Lower leg skin (tissue), 4 donors: ENCODE measurements around the gene EN1. TPM values are rescaled to one million over a fixed set of nuclear protein-coding genes. Genes with fewer than 3 reads are reported as not detected.

Experiments
- DNase-seq, 2 donors: peaks; one replicate each; pipeline ENCODE4 v3.0.0-alpha.2; 2019; ENCODE audit warnings: low spot score in 2 of 2
- H3K4me3 ChIP-seq: fragments of 200-600 bp; sonication (generic); 2 replicates; pipeline ENCODE4 v1.5.1; 2017; ENCODE audit warnings: mild to moderate bottlenecking, low read depth; ENCODE audit not compliant: poor library complexity, severe bottlenecking
- POLR2A ChIP-seq, 2 donors: fragments of 450-650 bp; IDR thresholded peaks; one replicate each; pipeline ENCODE4 v1.6.1; 2016 to 2017; ENCODE audit warnings: antibody characterized with exemption in 2 of 2, mild to moderate bottlenecking in 1 of 2, moderate library complexity in 1 of 2
- WGBS, 2 donors: methylation state at CpG; one replicate each; pipeline ENCODE4 v1.1.5; 2018; 5-methylcytosine and 5-hydroxymethylcytosine counted together
- intact Hi-C: fragments of 100-400 bp; cut with DNase I; formaldehyde crosslinking; loops from one replicate; pipeline ENCODE4 v1.15.0; 2023; ENCODE audit warnings: low total_unique reads
- total RNA-seq, 4 donors: library from RNA; depleted of rRNA; stranded (reverse); fragments of >200 nt; gene quantifications; one replicate each; pipeline ENCODE4 v1.1.0, GENCODE V29; 2016
- TF ChIP-seq, protein P1 (sequence below), 3 donors: fragments of 450-650 bp; IDR thresholded peaks; one replicate each; pipeline ENCODE4 v1.5.1; 2016; ENCODE audit warnings: antibody characterized with exemption in 3 of 3, mild to moderate bottlenecking in 3 of 3, moderate library complexity in 2 of 3

EN1 gene
- total RNA-seq, 4 donors from 2014 or later, result 10.2 to 23.2 (median 17.7) TPM

DNA sequence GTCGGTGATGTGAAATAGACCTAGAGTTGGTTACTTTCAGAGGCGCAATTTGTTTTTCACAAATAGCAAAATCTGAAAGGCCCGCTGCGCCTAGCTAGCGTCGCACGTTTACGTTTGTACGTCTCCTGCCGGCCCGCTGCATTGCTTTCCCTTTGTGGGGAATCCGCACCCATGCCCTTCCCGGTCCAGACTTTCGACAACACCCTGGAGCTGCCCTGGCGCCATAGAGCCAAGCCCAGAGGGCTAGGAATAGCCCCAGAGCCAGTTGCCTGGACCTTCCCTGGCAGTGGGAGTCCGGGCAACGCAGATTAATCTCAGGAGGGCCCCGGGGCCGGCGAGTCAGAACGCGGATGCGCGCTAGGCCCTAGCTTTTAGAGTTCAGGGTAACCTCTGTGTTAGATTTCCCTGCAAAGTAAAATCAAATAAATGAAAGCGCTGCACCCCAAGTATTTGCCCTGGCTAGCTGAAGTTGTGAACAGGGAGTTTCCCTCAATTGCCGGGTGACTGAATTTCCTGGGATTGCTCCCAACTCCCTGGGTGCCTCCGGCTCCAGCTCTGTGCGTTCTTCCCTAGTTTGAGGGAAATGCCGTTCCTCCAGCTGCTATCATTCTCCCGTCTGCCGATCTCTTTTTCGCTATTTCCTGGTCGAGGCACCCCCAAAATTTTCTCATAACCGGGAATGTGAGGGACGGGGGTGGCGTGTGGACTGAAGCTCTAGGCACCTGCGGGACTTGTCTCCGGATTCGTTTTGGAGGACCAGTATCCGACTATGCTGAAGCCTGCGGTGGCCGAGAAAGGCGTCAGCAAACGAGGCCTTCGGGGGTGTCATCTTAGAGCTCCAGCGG lies 1.2 kb upstream of the EN1 start:
- peak in 1 of 2 donors; percentile 89 for DNase-seq
- WGBS, 2 donors, result 16 to 29% methylated on average over 46 of the region's 46 CpGs
- intact Hi-C loops, result no loop called here
- TF ChIP-seq POLR2A (IDR thresholded peaks at IDR 0.05), result no peak
- no peak overlapping the region for H3K4me3 ChIP-seq

DNA sequence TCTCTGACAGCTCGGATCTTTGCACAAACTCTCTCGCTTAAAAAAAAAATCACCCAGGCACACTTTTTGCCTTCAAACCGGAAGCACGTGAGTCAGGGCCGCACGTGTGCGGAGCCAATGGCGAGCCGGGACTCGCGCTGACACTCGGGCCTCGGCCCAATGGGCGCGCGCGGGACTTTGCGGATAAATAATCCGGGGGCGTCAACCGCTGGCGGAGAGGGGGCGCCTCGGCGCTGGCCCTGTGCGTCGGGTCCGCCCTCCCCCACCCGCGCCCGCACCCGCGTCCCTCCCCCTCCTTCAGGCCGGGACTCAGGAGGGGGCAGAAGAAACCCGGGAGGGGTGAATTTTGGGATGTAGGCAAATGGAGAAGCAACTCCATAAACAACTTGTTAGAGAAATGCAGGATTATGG lies 319 bp upstream of the EN1 start:
- H3K4me3 ChIP-seq, result no peak overlapping the region
- peak; percentile 82 to 96 for DNase-seq
- no peak for TF ChIP-seq POLR2A (IDR thresholded peaks at IDR 0.05)
- TF ChIP-seq, protein P1, sequence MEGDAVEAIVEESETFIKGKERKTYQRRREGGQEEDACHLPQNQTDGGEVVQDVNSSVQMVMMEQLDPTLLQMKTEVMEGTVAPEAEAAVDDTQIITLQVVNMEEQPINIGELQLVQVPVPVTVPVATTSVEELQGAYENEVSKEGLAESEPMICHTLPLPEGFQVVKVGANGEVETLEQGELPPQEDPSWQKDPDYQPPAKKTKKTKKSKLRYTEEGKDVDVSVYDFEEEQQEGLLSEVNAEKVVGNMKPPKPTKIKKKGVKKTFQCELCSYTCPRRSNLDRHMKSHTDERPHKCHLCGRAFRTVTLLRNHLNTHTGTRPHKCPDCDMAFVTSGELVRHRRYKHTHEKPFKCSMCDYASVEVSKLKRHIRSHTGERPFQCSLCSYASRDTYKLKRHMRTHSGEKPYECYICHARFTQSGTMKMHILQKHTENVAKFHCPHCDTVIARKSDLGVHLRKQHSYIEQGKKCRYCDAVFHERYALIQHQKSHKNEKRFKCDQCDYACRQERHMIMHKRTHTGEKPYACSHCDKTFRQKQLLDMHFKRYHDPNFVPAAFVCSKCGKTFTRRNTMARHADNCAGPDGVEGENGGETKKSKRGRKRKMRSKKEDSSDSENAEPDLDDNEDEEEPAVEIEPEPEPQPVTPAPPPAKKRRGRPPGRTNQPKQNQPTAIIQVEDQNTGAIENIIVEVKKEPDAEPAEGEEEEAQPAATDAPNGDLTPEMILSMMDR (IDR thresholded peaks at IDR 0.05), result no peak
- 0 to 1% methylated on average over 26 to 35 of the region's 35 CpGs for WGBS, 2 donors
- intact Hi-C loops, result no loop called here

DNA sequence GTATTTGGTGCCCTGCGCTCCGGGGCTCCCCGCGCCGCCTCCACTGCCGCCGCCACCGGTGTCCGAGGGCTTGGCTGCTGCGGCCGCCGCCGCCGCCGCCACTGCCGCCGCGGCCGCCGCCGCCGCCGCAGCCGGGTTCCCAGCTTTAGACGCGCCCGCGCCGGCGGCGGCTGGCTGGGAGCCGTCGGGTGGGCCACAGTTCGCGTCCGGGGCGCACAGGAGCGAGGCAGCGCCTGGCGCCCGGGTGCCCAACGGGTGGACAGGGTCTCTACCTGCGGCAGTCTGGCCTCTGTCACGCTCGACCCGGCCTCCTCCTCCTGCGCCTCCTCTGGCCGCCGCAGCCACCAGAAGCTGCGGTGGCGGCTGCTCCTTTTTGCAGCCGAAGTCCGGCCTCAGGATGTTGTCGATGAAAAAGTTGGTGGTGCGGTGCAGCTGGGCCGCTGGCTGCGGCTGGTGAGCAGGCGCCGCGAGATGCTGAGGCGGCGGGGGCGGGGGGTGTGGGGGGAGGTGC lies 951 bp downstream of the EN1 start:
- WGBS, 2 donors, result 1% methylated on average over 16 of the region's 63 CpGs; no CpG with 5 or more reads in 1 of the 2 donors
- peak in 1 of 2 donors; percentile 80 for DNase-seq
- TF ChIP-seq, protein P1 (IDR thresholded peaks at IDR 0.05), result no peak
- TF ChIP-seq POLR2A (IDR thresholded peaks at IDR 0.05), result no peak
- H3K4me3 ChIP-seq, result peak overlapping the region; percentile 43
- intact Hi-C loops, result no loop called here

DNA sequence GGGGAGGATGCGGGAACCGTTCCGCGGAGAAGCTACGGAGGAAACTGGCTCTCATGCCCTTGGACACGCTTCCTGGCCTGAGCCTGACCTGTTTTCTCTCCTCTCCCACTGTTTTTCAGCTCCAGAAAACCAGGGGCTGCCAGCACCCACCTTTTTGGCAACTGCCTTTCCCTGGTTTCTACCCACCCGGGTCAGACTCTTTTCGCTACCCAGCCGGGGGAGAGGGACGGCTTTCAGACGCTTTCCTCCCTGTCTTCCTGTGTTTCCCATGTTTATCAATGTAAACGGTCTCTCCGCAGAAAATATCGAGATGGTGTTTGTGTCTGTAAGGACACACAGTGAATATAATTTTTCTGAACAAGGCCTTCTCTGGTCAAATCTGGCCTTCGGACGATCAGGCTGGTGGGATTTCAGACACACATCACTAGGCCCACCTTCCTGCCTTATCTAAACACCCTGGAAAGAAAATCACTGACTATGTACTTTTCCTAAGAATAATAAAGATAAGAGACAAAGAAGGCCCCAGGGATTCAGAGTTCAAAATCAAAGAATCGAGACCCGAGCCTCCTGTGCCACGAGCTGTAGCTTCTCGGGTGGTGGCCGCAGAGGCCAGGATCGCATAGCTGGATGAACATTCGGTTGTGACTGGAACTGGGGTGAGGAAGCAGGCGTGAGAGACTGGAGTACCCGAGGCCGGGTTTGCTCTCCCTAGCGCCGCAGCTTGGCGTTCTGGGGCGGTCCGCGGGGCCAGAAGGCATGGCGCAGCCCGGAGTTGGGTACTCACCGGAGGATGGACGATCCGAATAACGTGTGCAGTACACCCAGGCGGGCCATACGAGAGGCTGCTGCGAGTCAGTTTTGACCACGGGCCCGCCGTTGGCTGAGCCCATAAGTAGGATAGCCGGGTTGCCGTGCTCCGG lies 1.7 kb downstream of the EN1 start:
- peak overlapping the region; percentile 28 for H3K4me3 ChIP-seq
- intact Hi-C loops, result no loop called here
- peak in 1 of 2 donors; percentile 89 for DNase-seq
- no peak for TF ChIP-seq POLR2A (IDR thresholded peaks at IDR 0.05)
- TF ChIP-seq, protein P1 (IDR thresholded peaks at IDR 0.05), result no peak
- 10 to 12% methylated on average over 39 to 47 of the region's 47 CpGs for WGBS, 2 donors

GRCh38 chr2:118845005-118845521 lies 2.4 kb downstream of the EN1 start:
- DNase-seq, result peak in 1 of 2 donors; percentile 89
- peak overlapping the region; percentile 28 for H3K4me3 ChIP-seq
- intact Hi-C loops, result no loop called here

More at GRCh38 chr2:118845005-118845521, 2.4 kb downstream of the EN1 start:
- 39 to 44% methylated on average over 25 to 40 of the region's 43 CpGs for WGBS, 2 donors
- TF ChIP-seq, protein P1 (IDR thresholded peaks at IDR 0.05), result no peak
